HEK293T (cell line): ENCODE data around the gene PTPN2.

Source experiments
- BHLHE40 ChIP-seq: fragments of 450-650 bp; IDR thresholded peaks from 2 replicates; pipeline ENCODE4 v1.6.1; 2016; ENCODE audit warnings: mild to moderate bottlenecking, moderate library complexity, borderline replicate concordance
- CTBP1 ChIP-seq: fragments of 450-650 bp; IDR thresholded peaks from 2 replicates; pipeline ENCODE4 v1.6.1; 2016; ENCODE audit warnings: borderline replicate concordance
- FOXA1 ChIP-seq: fragments of 450-650 bp; IDR thresholded peaks from 2 replicates; pipeline ENCODE4 v1.6.1; 2016; ENCODE audit warnings: mild to moderate bottlenecking
- SP1 ChIP-seq: fragments of 450-650 bp; IDR thresholded peaks from 2 replicates; pipeline ENCODE4 v1.6.1; 2017
- SUZ12 ChIP-seq: fragments of 450-650 bp; IDR thresholded peaks from 2 replicates; pipeline ENCODE4 v1.6.1; 2016; ENCODE audit warnings: mild to moderate bottlenecking
- TARDBP ChIP-seq: fragments of 450-650 bp; IDR thresholded peaks from 2 replicates; pipeline ENCODE4 v1.6.1; 2016
- ZNF384 ChIP-seq: fragments of 450-650 bp; IDR thresholded peaks from 2 replicates; pipeline ENCODE4 v1.6.1; 2016

DNA sequence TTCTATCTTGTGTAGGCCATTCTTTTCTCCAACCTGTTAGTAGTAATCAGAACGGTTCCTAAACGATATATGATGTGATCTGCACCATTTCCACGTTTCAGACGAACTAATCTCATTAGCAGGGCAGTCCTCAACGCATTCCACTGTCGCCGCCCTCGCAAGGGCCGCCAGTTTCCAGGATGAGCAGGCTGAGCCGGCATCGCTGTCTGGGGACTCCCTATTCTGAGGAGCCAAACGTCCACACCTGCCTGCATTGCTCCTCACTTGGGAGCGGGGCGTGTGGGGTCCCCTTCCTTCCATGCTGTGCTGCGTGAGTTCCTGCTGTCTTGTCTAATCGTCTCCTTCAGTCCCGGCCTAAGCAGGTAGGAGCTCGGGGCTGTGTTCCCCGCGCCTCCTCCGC lies 104.6 kb downstream of the PTPN2 start:
- no peak for TF ChIP-seq BHLHE40
- no peak for TF ChIP-seq FOXA1
- TF ChIP-seq SP1 = no peak
- no peak for TF ChIP-seq TARDBP
- TF ChIP-seq SUZ12 = no peak
- TF ChIP-seq CTBP1 = no peak
- no peak for TF ChIP-seq ZNF384
